ENCODE data around the gene LHFPL3. TPM values are rescaled to one million over a fixed set of nuclear protein-coding genes. Genes with fewer than 3 reads are reported as not detected.

LHFPL3 gene
- total RNA-seq, 4 donors from 2014 or later: not detected

GRCh38 chr7:104908636-104909035, 580.2 kb downstream of the LHFPL3 start:
- no peak for TF ChIP-seq CTCF (IDR thresholded peaks at IDR 0.05; ENCODE audit: low read depth)

GRCh38 chr7:104909096-104909495, 580.7 kb downstream of the LHFPL3 start:
- TF ChIP-seq CTCF (IDR thresholded peaks at IDR 0.05; ENCODE audit: low read depth): no peak

- TF ChIP-seq CTCF (IDR thresholded peaks at IDR 0.05; ENCODE audit: low read depth): no peak
Observed at GRCh38 chr7:104914421-104914820, 586.0 kb downstream of the LHFPL3 start.

- TF ChIP-seq CTCF (IDR thresholded peaks at IDR 0.05; ENCODE audit: low read depth): no peak
Observed at GRCh38 chr7:104921596-104921995, 593.2 kb downstream of the LHFPL3 start.

GRCh38 chr7:104922182-104923009, 594.0 kb downstream of the LHFPL3 start:
- TF ChIP-seq CTCF (IDR thresholded peaks at IDR 0.05; ENCODE audit: low read depth): no peak

- TF ChIP-seq CTCF (IDR thresholded peaks at IDR 0.05; ENCODE audit: low read depth): no peak
Observed at GRCh38 chr7:104923010-104923421, 594.6 kb downstream of the LHFPL3 start.

GRCh38 chr7:104926601-104927041, 598.2 kb downstream of the LHFPL3 start:
- no peak for TF ChIP-seq CTCF (IDR thresholded peaks at IDR 0.05; ENCODE audit: low read depth)

Measured in subcutaneous adipose tissue (tissue), 4 donors.